Prostate gland (tissue), 2 donors: ENCODE measurements around the gene EGR1.

Experiments
- CTCF ChIP-seq, 4 experiments: fragments of 200-600 bp in 2 of 4; fragments of 450-650 bp in 2 of 4; sonication (generic) in 2 of 4; IDR thresholded peaks; 1 replicate in 3 of 4; 2 replicates in 1 of 4; pipeline ENCODE4 v1.5.1; 2016 to 2019; ENCODE audit warnings: antibody characterized with exemption in 4 of 4, mild to moderate bottlenecking in 2 of 4, moderate library complexity in 2 of 4
- POLR2AphosphoS5 ChIP-seq: sonication (generic); formaldehyde crosslinking; IDR thresholded peaks from one replicate; pipeline ENCODE4 v1.6.1; 2017; ENCODE audit warnings: antibody characterized with exemption

GRCh38 chr5:138476918-138477317 lies 11.6 kb downstream of the EGR1 start:
- no peak for TF ChIP-seq CTCF (IDR thresholded peaks at IDR 0.05)
- TF ChIP-seq POLR2AphosphoS5 = no peak
